Measurements from ENCODE around the gene C11orf24.
A peak's percentile ranks its signal among the peaks of the same experiment; 100 is the strongest.
"Not testable (repeated sequence)": the region's sequence is repeated elsewhere in the genome, so short reads cannot be mapped to it uniquely, and the experiment has no call there.

The C11orf24 gene

DNA sequence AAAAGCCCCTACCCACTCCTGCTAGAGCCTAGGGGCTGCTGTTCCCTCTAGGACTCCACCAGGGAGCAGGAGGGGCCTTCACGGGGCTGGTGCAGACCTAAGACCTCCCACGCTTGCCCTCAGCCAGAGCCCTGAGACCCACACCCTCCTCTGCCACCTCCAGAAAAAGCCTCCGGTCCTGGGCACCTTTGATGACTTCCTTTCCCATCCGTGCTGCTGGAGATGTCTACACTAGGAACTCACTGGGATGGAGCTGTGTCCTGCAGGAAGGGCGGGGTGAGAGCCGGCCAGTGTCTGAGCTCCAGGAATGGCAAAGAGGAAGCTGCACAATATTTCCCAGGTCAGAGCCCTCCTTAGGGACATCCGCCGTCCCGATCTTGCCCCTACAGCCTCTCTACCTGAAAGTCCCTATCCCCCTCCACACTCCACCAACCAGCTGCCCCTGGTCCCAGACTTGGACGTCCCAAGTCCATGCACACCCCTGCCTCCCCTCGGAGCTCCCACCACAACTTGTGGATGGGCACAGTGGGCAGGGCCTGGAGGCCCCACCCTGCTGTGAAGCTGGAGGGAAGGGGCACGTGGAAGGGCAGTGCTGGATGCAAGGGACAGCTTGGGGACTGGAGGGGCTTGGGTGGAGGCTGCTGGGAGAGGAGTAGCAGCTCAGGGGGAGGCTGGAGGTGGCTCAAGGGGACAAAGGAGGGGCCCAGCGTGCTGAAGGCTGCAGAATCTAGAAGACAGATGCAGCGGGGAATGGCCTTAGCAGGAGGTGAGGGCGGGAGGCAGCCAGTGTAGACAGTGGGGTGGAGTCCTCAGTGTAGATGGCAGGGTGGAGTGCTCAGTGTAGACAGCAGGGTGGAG is 27.1 kb upstream of the C11orf24 start:
- no peak for DNase-seq

DNA sequence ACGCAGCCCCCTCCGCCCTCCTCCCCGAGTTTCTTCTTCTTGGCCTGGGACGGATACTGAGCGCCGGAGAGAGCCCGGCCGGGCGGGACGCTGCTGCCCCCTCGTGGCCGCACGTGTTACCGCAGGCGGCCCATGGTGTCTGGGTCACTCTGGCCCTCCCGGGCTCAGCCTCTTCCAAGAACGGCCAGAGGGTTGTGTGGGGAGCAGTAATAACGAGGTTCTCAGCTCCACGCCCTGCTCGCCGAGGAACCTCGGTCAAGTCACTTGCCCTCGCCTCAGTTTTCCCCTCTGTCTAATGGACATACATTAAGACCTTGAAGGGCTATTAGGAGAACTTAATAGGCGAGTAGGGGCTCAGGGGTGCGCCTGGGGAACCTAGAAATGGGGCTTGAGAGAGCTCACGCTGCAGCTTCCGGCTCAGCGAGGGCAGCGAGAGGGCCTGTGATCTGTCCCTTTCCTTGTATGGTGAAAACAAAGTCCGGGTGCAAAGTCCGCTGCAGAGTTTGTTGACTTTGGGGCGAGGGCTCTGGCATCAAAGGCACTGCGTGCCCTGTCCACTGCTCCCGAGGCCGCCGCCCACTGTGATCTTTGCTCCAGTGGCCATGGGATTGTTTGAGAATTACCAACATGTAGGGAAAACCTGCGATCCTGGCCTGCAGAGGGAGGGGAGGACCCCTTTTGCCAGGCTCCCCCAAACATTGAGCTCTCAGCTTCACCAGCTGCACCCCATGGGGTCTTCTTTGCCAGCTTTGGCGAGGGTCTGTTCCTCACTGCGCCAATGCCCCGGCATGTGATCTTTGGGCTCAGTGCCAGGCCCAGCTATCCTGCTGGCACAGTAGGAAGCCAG is 26.3 kb upstream of the C11orf24 start:
- peak; percentile 10 for DNase-seq

DNA sequence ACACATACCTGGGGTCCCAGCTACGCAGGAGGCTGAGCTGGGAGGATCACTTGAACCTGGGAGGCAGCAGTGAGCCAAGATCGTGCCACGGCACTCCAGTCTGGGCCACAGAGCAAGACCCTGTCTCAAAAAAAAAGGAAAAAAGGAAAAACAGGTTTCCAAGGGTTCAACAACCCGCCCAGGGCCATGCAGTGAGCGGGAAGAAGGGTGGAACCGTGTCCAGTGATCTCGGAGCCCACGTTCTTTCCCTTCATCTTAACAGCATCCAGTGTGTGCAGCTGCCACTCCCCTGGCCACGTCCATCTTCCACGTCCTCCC is 25.7 kb upstream of the C11orf24 start:
- DNase-seq = no peak

DNA sequence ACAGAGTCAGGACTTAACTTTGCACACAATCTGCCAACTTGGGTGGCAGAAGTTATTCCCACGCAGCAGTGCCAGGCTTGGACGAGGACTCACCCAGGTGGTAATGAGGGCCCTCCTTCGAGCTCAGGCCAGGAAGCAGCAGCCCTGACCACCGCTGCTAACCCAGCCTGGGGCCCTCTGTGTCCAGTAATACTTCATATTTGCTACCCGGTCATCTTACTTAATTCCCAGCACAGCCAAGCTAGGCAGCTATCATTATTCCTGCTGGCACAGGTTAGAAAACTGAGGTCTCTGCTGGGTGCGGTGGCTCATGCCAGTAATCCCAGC is 25.2 kb upstream of the C11orf24 start:
- no peak for DNase-seq

DNA sequence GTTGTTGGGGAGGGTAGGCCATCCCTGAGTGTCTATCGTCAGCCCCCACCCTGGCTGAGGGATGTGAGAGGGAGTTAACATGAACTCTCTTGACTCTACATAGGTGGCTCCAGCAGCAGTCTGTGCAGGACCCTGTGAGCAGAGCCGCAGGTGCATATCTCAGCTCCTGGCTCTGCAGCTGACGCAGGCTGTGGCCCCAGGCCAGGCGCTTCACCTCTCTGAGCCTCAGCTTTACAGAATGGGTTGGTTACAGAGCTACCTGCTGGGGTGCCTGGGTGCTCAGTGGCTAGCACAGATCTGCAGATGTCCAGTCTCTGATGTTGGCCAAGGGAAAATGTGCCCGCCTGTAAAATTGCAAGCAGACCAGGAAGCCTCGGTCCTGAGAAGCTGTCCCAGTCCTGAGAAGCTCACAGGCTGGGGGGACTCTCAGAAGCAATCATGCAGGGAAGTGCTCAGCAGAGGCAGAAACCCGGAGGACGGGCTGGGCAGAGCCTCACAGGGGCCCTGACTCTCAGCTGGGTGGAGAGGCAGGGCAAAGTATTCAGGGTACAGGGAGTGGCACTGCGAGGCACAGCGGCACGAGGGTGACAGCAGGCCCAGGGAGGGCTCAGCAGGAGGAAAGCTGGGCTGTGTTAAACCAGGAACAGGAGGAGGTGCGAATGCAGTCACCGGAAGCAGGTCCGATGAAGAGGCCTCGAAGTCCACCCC is 24.7 kb upstream of the C11orf24 start:
- no peak for DNase-seq

DNA sequence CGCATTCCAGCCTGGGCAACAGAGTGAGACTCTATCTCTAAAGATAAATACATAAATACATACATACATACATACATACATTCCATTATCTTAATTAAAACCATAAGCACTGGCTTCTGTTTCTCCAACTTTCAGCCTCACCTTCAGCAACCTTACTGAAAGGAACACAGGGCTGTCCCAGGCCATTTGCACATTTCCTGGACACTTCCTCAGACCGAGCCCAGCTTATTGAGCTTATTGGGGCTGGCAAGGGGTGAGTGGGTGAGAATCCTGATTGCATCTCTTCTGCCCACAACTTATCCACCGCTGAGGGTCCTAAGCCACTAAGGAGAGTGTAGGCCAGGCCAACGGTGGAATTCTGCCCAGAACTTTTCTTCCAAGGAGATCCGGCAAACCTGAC is 24.2 kb upstream of the C11orf24 start:
- no peak for DNase-seq

DNA sequence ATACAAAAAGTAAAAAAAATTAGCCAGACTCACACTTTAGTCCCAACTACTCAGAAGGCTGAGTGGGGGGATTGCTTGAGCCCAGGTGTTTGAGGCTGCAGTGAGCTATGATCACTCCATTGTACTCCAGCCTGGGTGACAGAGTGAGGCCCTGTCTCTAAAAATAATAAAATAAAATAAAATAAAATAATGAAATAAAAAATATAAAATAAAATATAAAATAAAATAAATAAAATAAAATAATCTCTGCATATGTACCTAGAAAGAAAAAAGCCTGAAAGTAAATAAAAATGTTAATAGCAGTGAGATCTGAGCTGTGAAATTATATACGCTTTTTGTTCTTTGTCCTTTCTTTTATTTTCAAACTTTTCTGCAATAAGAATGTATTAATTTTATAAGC is 23.5 kb upstream of the C11orf24 start:
- DNase-seq = no peak

DNA sequence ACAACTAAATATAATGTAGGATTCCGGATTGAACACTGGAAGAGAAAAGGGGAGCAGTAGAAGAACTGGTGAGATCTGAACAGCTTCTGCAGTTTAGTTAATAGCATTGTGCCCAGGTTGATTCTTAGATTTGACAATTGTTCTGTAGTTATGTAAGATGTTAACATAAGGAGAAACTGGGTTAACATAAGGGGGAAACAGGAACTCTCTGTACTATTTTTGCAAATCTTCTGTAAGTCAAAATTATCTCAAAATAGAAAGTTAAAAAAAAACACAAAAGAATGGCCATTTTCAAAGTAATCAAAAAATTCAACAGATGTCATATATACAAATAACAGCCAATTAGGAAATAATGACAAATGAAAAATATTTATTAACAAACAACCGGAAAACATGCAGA is 21.9 kb upstream of the C11orf24 start:
- no peak for DNase-seq

DNA sequence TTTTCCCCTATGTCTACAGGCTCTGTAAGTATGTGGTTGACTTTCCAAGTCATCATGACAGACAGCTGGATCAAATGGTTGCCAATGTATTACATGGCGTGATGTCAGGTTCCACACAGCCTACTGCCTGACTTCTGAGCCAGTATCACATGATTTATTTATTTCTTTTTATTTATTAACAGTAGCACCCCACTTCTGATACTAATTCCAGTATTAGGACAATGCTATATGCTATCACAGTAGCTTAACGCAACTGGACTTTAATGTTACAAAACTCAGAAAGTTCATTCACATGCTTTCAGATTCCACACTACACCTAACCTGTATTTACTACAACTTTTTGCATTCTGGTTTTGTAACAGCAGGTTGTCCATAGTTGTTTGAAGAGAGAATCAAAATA is 17.7 kb upstream of the C11orf24 start:
- DNase-seq = no peak

DNA sequence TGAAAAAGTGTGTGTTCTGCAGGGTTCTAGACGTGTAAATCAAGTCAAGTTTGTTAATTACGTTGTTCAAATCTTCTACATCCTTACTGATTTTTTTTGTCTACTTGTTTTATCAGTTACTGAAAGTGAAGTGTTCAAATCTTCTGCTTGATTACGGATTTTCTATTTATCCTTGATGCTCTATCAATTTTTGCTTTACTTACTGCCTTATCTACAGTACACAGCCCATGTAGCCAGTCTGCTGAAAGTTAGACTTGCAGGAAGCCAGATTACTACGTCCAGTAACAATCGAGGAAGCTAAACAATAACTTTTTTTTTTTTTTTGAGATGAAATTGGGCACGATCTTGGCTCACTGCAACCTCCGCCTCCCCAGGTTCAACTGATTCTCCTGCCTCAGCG is 15.6 kb upstream of the C11orf24 start:
- no peak for DNase-seq

DNA sequence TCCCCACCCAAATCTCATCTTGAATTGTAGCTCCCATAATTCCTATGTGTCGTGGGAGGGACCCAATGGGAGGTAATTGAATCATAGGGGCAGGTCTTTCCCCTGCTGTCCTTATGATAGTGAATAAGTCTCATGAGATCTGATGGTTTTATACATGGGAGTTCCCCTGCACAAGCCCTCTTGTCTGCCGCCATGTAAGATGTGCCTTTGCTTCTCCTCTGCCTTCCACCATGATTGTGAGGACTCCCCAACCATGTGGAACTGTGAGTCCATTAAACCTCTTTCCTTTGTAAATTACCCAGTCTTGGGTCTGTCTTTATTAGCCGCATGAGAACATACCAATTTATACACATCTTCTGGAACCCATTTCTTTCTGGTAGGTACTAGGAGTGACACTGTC is 12.8 kb upstream of the C11orf24 start:
- not testable (repeated sequence) for DNase-seq

DNA sequence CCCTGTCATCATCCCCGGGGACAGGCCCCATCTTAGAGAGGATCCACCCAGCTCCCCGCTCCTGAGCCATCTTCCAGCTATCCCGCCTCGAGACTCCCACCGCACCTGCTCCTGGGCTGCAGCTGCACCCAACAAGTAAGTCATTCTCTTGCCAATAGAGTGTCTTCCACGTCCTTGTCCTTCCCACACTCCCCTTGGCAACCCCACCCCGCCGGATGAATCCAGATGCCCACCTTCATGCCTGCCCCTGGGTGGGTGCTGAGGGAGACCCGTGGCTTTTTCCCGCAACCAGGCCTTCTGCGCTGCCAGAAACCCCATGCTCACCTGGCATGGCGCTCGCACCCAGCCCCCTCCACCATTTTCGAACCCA is 11.1 kb upstream of the C11orf24 start:
- DNase-seq = no peak

DNA sequence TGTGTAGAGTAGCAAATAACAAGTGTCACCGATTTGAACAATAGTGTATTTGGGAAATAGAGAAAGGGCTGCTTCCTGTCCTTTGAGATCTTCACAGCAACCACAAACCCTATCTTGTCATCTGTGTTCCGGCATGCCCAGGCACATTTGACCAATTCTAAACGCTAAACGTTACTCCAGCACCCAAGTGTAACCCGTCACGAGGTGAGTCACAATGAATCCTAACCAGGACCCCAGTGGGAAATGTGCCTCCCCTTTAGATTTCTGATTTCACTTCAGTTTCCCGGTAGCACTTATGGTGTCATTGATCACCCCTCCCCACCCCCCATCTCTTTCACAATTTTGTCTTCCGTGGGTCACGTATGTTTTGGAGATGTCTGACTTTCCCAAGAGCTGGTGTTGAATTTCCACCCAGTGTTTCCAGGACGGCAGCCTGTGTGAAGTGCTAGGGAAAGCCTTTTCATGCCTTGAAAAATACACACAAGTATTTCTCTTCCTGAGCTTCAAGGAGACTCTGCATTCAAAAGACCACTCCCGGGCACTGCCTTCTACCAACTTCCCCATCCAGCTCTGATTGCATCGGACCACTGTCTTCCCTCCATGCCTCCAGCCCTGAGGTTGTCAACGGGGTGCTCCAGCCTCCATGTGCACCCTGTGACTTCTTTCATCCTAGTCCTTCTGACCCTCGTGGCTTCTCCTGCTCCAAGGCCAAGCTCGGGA is 10.5 kb upstream of the C11orf24 start:
- no peak for DNase-seq

DNA sequence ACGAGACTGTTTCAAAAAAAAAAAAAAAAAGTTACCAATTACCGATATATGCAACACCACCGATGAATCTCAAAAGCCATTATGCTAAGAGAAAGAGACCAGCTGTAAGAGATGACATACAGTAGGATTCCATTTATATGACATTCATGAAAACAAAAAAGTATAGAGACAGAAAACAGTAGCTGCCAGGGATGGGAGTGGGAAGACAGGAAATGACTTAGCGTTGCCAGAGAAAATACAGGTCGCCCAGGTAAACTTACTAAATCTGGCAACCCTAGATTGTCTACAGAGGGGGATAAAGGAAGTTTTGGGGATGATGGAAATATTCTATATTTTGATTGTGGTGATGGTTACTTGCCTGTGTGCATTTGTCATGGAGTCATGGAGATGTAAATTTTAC is 7.9 kb upstream of the C11orf24 start:
- no peak for DNase-seq

DNA sequence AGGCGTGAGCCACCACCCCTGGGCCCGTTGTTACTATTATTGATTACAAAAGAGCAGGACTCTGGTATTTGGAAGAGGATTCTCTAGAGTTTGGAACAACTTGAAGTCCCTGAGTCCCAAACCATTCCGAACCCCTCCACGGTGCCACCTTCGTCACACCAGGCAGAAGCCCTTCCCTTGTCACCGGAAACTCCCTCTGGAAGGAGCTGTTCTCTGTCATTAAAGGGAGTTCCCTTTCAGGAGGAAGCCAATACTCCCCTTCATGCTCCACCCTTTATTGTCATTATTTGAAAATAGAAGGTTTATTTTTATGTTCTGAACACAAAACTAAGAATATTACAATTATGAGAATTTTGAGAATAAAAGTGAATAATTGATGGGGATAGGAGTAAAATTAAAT is 5.1 kb upstream of the C11orf24 start:
- DNase-seq = no peak

DNA sequence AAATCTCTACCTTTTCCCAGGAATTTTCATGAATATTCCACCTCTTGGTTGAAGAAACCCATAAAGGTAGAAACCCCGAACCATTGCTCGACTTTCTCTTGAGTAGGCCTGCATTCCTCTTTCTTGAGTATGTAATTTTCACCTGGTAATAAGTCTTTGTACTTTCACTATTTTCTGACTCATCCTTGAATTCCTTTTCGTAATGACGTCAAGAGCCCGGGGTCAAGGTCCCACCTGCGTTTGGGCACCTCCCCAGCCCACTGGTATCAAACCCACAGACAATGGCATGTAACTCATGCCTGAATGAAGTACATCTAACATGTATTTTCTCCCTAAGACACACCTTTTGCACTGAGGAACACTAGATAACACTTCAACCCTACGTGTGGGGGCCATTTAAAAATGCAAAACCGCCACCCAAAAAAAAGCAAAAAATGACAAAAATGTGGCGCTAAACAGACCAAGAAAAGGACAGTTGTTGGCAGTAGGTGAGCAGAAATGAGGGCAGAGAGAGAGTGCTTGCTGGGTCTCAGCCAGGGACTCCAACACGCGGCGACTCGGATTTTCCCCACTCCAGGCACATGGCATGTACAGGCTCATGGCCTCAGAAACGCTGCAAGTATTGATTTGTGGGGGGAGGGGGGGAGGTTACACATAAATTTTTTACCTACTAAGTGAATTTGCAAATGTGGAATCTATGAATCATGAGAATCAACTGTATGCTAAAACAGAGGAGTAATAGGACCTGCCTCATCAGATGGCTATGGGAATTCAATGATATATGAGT is 4.1 kb upstream of the C11orf24 start:
- no peak for DNase-seq

DNA sequence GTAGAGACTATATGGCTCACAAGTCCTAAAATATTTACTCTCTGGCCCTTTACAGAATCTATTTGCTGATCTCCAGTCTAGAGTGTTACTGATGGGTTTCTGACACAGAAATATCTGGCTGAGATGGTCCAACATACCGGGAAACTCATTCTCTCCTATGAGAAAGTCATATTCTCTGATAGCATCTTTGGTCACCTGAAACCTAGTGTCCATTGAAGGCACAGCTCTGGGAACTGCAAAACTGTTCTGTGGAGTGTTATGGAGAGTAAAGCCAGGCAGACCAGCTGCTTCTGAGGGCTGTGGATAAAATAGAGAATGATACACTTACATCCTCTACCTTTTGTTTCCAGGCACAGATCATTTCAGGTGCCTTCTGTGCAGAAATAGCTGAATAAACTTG is 2.5 kb upstream of the C11orf24 start:
- no peak for DNase-seq

DNA sequence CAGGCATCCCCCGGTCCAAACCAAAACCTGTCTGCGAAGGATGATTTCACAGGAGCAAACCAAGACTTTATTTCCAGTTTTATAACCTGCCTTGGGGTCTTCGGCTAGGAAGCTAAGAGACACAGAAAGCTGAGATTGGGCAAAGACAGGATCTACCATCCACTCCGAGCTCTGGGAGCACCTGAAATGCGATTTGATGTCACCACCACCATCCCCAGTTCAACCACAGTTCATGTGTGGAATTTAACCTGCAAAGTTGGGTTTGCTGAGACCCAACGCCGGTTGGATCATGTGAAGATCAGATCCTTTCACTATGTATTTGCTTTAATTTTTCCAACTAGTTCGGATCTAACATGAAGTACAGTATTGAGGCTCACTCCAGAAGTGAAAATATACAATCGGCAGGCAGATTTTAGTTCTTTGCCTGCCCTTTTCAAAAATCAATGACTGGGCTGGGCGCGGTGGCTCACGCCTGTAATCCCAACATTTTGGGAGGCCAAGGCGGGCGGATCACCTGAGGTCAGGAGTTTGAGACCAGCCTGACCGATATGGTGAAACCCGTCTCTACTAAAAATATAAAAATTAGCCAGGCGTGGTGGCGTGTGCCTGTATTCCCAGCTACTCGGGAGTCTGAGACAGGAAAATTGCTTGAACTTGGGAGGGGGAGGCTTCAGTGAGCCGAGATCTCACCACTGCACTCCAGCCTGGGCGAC is 1.4 kb upstream of the C11orf24 start:
- no peak for DNase-seq

DNA sequence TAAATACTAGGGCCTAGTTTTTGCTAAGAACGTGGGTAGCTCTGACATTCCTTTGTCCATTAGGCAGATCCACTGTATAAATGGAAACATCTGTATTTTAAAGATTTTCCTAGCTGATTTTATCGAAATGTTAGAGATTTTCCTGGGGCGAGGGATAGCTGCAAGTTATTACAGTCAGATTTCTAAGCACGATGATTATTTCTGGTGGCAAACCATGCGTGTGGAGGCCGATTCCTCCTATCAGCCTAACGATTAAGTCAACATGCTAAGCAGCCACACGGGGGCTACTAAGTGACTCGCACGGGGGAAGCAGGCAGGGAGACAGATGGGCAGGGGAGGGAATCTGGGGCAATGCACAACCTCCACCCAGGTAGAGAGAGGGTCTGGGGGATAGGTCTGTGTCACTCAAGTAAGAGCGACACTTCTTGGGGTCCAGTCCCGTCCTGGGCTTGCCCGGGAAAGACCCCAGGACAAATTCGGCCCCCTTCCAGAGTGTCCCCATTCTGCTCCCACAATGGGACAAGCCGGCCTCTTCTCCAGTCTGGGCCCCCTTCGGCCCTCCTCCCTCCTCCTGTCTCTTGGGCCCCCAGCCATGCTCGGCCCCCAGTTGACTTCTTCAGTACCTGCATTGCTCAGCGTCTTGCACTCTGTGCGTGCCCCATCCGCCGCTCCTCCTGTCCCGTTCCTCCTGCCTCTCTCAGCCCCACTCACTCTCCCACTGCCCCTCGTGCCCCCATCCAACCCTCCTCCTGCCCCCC is 571 bp downstream of the C11orf24 start:
- DNase-seq = peak; percentile 62

DNA sequence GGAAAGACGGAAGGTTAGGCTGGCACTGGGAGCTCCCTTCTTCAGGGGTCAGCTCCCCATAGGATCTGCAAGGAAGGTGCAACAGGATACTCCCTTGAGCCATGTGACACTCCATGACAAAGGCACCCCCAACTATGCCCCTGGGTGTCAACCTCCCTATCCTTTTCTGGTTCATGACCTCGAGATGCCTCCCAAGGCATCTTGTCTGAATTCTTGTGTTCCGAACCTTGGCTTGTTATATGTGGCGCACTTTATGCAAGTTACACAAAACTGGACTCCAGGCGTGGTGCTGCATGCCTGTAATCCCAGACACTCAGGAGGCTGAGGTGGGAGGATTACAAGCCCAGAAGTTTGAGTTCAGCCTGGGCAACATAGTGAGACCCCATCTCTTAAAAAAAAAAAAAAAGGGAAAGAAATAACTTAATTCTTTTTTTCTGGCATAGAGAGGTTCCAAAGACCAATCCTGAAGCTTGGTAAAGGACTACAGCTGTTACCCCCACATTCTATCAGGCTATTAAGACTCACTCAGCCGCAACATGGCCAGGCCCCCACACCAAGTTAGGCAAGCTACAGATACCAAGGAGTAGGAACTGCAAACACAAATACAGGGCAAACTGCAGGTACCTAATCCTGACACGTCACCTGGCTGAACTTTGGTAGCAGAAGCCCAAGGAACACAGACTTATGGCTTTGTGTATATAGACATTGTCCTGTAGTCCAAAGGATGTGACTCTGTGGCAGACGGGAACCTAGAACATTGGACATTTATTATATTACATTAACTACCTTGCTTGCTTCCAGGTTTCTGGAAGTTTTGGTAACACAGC is 1.4 kb downstream of the C11orf24 start:
- no peak for DNase-seq
